OCI-M2 (cell line): Measurements from ENCODE around the gene ZBTB45.
"Not testable (repeated sequence)": the region's sequence is repeated elsewhere in the genome, so short reads cannot be mapped to it uniquely, and the experiment has no call there.

ENCODE experiments used
- DNase-seq: peaks from one replicate; lab custom pipeline; 2025; ENCODE audit not compliant: unreplicated experiment; lab: John Stamatoyannopoulos, UW

ZBTB45 gene

DNA sequence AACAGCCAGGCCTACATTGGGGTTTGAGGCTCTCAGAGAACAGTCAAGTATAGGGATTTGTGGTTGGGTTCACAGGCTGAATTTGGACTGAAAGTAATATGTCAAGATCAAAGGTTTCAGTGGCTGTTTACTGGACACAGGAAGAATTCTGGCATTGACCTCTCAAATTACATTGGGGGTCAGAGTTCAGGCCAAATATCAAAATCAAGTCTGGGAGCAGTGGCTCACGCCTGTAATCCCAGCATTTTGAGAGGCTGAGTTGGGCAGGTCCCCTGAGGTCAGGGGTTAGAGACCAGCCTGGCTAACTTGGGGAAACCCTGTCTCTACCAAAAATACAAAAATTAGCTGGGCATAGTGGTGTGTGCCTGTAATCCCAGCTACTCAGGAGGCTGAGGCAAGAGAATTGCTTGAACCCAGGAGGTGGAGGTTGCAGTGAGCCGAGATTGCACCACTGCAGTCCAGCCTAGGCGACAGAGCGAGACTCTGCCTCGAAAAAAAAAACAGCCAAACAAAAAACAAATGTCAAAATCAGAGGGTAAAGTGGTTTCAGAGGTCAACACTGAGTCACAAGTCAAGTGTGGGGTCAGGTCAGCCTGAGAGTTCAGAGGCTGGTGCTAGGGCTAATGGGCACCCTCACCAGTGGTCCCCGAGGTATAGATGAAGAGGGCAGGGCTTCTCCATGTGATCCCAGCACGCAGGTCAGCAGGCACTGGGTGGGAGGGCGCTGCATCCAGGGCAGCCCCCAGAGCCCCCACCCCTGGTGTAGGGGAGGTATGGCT lies 9.3 kb downstream of the ZBTB45 start:
- DNase-seq, result no peak

GRCh38 chr19:58509731-58510083 lies 9.9 kb downstream of the ZBTB45 start:
- DNase-seq, result peak; percentile 74

GRCh38 chr19:58507602-58508223 lies 11.9 kb downstream of the ZBTB45 start:
- not testable (repeated sequence) for DNase-seq

DNA sequence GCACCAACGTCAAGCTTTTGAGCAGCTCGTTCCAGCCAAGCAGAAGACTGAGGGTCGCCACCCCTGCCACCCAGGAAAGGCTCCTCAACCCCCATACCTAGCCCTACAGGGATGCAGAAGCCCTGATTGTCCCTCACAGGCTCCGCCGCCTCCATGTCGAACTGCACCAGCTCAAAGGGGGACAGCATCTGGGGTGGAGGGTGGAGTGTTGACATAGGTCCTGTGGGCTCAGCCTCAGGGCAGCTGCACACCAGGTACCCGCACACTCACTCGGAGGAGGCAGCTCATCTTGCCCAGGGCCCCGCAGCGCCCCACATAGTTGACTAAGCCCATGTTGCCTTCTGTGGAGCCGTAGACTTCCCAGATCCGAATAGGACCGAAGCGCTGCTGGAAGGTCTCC lies 19.4 kb downstream of the ZBTB45 start:
- no peak for DNase-seq

GRCh38 chr19:58499021-58499927 lies 20.3 kb downstream of the ZBTB45 start:
- DNase-seq, result peak; percentile 93

GRCh38 chr19:58498316-58499020 lies 21.1 kb downstream of the ZBTB45 start:
- DNase-seq, result no peak

- no peak for DNase-seq
Observed at GRCh38 chr19:58497634-58498170, 21.9 kb downstream of the ZBTB45 start.

DNA sequence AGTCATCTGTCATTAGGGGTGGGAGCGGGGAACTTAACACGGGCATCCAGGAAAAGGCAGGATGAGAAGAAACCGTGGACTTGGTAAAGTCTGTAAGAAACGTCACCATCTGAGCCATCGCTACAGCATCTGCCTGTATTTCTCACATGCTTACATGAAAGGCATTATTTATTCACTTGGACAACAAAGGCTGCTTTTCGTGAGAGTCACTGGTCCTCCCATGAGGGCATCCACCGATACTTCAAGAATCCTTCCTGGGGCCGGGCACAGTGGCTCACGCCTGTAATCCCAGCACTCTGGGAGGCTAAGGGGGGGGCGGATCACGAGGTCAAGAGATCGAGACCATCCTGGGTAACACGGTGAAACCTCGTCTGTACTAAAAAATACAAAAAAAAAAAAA lies 27.3 kb downstream of the ZBTB45 start:
- no peak for DNase-seq

DNA sequence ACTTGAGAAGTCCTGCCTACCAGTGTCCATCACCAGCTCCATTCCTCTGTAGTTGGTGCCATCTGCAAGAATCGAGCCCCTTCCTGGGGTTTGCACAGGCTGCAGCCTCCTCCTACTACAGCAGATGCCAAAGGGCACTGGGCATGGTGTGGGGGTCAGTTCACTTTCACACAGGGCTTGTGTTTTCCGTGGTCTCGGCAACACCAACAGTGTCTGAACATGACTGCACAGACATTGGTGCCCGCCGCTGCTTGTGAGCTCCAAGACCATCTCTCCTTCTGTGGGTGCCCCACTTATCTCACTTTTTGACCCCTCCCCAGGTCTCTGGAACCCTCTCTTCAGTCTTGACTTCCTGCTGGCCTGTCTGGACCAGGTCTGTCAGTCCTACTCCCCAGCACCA lies 28.2 kb downstream of the ZBTB45 start:
- DNase-seq, result no peak

DNA sequence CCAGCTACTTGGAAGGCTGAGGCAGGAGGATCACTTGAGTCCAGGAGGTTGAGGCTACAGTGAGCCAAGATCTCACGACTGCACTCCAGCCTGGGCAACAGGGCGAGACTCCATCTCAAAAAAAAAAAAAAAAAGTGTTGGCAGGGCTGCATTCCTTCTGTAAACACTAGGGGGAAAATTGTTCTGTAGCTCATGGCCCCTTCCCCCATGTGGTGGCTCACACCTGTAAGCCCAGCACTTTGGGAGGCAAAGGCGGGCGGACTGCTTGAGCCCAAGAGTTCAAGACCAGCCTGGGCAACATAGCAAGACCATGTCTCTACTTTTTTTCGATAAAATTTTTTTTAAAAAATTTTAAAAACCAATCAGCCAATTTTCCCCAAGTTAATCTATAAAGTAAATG lies 35.3 kb downstream of the ZBTB45 start:
- not testable (repeated sequence) for DNase-seq

DNA sequence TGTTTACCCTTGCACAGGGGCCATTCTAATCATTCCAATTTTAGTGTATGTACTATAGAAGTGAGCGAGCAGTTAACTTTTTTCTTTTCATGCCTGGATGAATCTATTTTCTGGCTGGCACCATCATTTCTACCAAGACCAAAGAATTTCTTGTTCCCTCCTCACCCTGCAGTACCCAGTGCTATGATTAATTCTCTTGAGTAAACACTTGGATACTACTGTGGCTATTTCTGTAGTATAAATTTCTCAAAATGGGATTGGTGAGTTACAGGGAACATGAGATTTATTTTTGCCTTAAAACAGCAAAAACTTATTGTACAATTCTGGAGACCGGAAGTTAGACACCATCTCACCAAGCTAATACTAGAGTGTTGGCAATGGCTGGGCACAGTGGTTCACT lies 35.8 kb downstream of the ZBTB45 start:
- DNase-seq, result no peak

DNA sequence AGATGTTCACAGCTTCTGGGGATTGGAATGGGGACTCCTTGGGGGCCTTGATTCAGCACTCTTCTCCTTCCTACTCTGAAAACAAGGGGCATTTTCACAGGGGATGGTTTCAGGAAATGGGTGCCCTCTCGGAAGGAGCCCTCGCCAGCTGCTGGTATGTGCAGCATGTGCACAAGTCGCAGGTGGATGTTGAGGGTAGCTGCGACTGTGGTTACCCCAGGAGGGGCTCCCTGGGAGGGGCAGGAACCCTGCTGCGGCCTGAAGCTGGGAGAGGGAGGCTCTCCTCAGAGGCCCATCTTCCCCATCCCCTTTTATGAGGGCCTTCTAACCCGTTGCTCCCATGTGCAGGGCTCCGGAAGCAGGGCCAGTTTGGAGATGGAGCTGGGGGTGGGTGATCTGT lies 37.2 kb downstream of the ZBTB45 start:
- DNase-seq, result no peak

DNA sequence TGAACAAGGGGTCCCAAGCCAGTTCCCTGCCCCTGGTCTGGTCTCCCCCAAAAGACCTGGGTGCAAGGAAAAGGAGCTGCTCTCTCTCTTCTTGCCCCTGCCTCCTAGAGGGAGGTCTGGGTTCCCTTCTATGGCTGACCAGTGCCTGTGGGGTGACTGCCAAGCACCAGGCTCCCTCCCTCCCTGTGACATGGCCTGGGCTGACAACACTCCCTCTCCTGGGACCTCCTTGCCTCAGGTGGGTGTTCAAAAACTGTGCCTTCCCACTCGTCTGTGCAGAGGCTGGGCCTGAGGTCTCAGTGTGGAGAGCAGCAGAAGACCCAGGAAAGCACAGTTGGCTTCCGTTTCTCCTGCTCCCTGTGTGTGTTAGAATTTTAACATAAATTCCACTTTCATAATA lies 38.8 kb downstream of the ZBTB45 start:
- DNase-seq, result no peak

- no peak for DNase-seq
Observed at GRCh38 chr19:58480481-58480830, 39.2 kb downstream of the ZBTB45 start.

GRCh38 chr19:58479736-58480480 lies 39.7 kb downstream of the ZBTB45 start:
- DNase-seq, result no peak

DNA sequence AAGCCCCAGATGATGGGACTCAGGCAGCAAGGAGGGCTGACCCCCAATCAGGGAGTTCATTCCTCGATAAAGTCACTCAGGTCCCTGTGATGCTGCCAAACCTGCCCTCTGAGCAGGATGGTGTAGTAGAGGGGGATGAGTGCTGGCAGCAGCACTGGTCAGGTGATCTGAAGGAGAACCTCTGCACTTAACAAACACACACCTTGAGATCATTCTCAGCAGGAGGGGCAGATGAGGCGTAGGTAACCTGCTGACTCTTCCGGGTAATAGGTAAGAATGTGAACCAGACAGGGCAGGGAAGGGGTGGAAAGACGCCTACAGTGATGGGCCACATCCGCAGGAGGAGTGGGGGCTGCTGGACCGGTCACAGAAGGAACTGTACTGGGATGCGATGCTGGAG lies 40.3 kb downstream of the ZBTB45 start:
- DNase-seq, result no peak

GRCh38 chr19:58477871-58478270 lies 41.7 kb downstream of the ZBTB45 start:
- DNase-seq, result no peak

DNA sequence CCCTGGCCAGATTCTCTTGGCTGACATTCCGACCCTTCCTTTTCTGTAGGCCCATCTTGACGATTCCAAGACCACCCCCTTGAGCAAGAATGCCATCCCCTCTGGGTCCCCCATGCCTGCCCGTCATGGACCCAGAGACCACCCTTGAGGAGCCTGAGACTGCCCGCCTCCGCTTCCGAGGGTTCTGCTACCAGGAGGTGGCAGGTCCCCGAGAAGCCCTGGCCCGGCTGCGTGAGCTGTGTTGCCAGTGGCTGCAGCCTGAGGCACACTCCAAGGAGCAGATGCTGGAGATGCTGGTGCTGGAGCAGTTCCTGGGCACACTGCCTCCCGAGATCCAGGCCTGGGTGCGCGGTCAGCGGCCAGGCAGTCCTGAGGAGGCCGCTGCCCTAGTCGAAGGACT lies 42.5 kb downstream of the ZBTB45 start:
- no peak for DNase-seq

DNA sequence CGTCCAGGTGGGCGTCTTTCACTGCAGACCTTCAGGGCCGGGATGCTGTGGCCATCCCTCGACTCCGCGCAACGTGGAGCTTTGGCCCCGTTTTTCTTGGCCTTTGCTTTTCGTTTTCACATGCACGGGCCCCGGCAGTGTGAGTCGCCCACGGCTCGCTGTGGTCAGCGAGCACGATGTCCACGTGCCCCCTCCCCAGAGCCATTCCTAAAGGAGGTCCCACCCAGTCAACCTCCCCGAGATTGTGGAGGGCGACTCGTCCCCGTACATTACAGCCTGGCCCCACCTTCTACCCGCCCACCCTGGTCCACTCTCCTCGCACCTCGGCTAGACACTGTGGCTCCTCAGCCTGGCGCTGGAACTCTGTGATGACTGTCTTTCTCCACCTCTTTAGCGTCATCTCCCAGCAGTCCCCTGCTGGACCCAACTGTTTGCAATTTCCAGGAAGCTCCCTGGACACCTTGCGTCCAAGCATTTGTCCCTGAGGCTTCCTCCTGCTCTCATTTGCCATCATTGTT lies 43.1 kb downstream of the ZBTB45 start:
- no peak for DNase-seq
